ENCODE results near the gene NSFL1C. TPM values are rescaled to one million over a fixed set of nuclear protein-coding genes. Genes with fewer than 3 reads are reported as not detected.

The NSFL1C gene
- total and polyA plus RNA-seq, 2 of the 4 experiments (the other 2 are of a cell fraction) = 33.0 to 40.3 TPM

GRCh38 chr20:1491860-1492642, 25.4 kb upstream of the NSFL1C start:
- H3K14ac ChIP-seq (replicated peaks; ENCODE audit: low read depth, low read length) = no peak overlapping the region
- no peak overlapping the region for H4K5ac ChIP-seq (ENCODE audit: low read depth, low read length)
- in situ Hi-C loops (cut with MboI; ENCODE audit: low sequenced_read_pairs) = no loop called here
- no peaks in the 10 kb centered on the region for H3K4me1 ChIP-seq (ENCODE audit: control insufficient read depth, insufficient read depth, low read length)
- H2BK5ac ChIP-seq (ENCODE audit: low read depth, low read length, poor library complexity, severe bottlenecking) = no peak overlapping the region
- no peak overlapping the region for H2AFZ ChIP-seq (replicated peaks; ENCODE audit: low read length, poor library complexity)
- dilution Hi-C loops (cut with HindIII; ENCODE audit: low sequenced_read_pairs, unreplicated experiment) = no loop called here
- TF ChIP-seq RCOR1 (IDR thresholded peaks at IDR 0.05; ENCODE audit: insufficient replicate concordance, low read length) (no peak), MAZ (IDR thresholded peaks at IDR 0.05; ENCODE audit: borderline replicate concordance, low read depth, low read length) (no peak), CEBPB (IDR thresholded peaks at IDR 0.05; ENCODE audit: low read depth, low read length) (no peak), RFX5 (IDR thresholded peaks at IDR 0.05; ENCODE audit: low read depth, low read length) (no peak), FOS (IDR thresholded peaks at IDR 0.05; ENCODE audit: low read depth, low read length) (no peak), RAD21 (IDR thresholded peaks at IDR 0.05; ENCODE audit: low read length) (no peak), BHLHE40 (IDR thresholded peaks at IDR 0.05; ENCODE audit: low read depth, low read length) (no peak), NFE2L2 (IDR thresholded peaks at IDR 0.05; ENCODE audit: low read depth, low read length) (no peak), POLR2A (IDR thresholded peaks at IDR 0.05; ENCODE audit: low read depth, low read length) (no peak), MAFK (IDR thresholded peaks at IDR 0.05; ENCODE audit: low read depth, low read length) (no peak), SMC3 (IDR thresholded peaks at IDR 0.05; ENCODE audit: low read depth, low read length) (no peak), MXI1 (IDR thresholded peaks at IDR 0.05; ENCODE audit: borderline replicate concordance, low read depth, low read length) (no peak), CHD1 (IDR thresholded peaks at IDR 0.05; ENCODE audit: low read depth, low read length) (no peak)
- TF ChIP-seq, protein P1, sequence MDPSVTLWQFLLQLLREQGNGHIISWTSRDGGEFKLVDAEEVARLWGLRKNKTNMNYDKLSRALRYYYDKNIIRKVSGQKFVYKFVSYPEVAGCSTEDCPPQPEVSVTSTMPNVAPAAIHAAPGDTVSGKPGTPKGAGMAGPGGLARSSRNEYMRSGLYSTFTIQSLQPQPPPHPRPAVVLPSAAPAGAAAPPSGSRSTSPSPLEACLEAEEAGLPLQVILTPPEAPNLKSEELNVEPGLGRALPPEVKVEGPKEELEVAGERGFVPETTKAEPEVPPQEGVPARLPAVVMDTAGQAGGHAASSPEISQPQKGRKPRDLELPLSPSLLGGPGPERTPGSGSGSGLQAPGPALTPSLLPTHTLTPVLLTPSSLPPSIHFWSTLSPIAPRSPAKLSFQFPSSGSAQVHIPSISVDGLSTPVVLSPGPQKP (IDR thresholded peaks at IDR 0.05; ENCODE audit: borderline replicate concordance, low read depth, low read length) = no peak
- TF ChIP-seq, protein P2, sequence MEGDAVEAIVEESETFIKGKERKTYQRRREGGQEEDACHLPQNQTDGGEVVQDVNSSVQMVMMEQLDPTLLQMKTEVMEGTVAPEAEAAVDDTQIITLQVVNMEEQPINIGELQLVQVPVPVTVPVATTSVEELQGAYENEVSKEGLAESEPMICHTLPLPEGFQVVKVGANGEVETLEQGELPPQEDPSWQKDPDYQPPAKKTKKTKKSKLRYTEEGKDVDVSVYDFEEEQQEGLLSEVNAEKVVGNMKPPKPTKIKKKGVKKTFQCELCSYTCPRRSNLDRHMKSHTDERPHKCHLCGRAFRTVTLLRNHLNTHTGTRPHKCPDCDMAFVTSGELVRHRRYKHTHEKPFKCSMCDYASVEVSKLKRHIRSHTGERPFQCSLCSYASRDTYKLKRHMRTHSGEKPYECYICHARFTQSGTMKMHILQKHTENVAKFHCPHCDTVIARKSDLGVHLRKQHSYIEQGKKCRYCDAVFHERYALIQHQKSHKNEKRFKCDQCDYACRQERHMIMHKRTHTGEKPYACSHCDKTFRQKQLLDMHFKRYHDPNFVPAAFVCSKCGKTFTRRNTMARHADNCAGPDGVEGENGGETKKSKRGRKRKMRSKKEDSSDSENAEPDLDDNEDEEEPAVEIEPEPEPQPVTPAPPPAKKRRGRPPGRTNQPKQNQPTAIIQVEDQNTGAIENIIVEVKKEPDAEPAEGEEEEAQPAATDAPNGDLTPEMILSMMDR (conservative IDR thresholded peaks at IDR 0.05; ENCODE audit: low read depth, low read length) = no peak
- TF ChIP-seq, protein P3, sequence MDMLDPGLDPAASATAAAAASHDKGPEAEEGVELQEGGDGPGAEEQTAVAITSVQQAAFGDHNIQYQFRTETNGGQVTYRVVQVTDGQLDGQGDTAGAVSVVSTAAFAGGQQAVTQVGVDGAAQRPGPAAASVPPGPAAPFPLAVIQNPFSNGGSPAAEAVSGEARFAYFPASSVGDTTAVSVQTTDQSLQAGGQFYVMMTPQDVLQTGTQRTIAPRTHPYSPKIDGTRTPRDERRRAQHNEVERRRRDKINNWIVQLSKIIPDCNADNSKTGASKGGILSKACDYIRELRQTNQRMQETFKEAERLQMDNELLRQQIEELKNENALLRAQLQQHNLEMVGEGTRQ (IDR thresholded peaks at IDR 0.05; ENCODE audit: low read depth, low read length) = no peak
- no peak overlapping the region for H3K27ac ChIP-seq (ENCODE audit: insufficient read depth, low read length)
- POLR2A ChIA-PET (ENCODE audit: unreplicated experiment) = no interaction called here
- H2BK120ac ChIP-seq (ENCODE audit: low read depth, low read length) = no peak overlapping the region
- intact Hi-C loops (cut with micrococcal nuclease) = no loop called here
- H3K9ac ChIP-seq (ENCODE audit: low read depth, low read length) = no peak overlapping the region
- H3K18ac ChIP-seq (ENCODE audit: low read depth, low read length) = no peak overlapping the region
- H4K8ac ChIP-seq (ENCODE audit: low read depth in 2 of 2, low read length in 2 of 2) = no peak overlapping the region
- H3K9me3 ChIP-seq (ENCODE audit: control insufficient read depth, insufficient read depth, low read length) = 0 out of 2 replicates have a peak, but pooled peaks cover 3% of the 10 kb centered on the region
- no peaks in the 10 kb centered on the region for H3K79me1 ChIP-seq (ENCODE audit: low read depth in 1 of 2, low read length in 2 of 2)
- H3K27me3 ChIP-seq (ENCODE audit: control insufficient read depth, insufficient read depth, low read length) = peaks cover 28% of the 10 kb centered on the region
- no peaks in the 10 kb centered on the region for H4K20me1 ChIP-seq (ENCODE audit: insufficient read depth, low read length)
- H2BK15ac ChIP-seq (ENCODE audit: low read depth, low read length) = no peak overlapping the region
- CTCF ChIA-PET = interaction anchor here (0.6 kb wide), 1 partner anchor 12 kb away, joined by 3 read pairs; no protein-coding TSS in a partner anchor
- no peaks in the 10 kb centered on the region for H3K36me3 ChIP-seq (ENCODE audit: control insufficient read depth, insufficient read depth, low read length)
- H3K4me2 ChIP-seq (ENCODE audit: low read depth, low read length) = no peak overlapping the region
- ATAC-seq (ENCODE audit: low read depth) = no peak
- H2AK5ac ChIP-seq (ENCODE audit: low read depth, low read length) = no peak overlapping the region
- no peaks in the 10 kb centered on the region for H3K9me1 ChIP-seq (ENCODE audit: insufficient read depth, low read length)
- no TSS peak for BruUV-seq (replicated peaks)
- H3K56ac ChIP-seq (ENCODE audit: extremely low read depth, insufficient read depth, low read length) = no peak overlapping the region
- no peak overlapping the region for H2BK20ac ChIP-seq (ENCODE audit: low read depth, low read length)
- no peak overlapping the region for H4K91ac ChIP-seq (ENCODE audit: insufficient read depth, low read depth, low read length)
- WGBS, 2 experiments (ENCODE audit: extremely low coverage in 2 of 2, insufficient read length in 1 of 2) = no CpG with 5 or more reads among the region's 2 CpGs
- no peak overlapping the region for H3K4me3 ChIP-seq (ENCODE audit: insufficient read depth, low read depth, low read length)
- no peak overlapping the region for H3K4ac ChIP-seq (ENCODE audit: low read depth, low read length)
- no peak overlapping the region for H2AK9ac ChIP-seq (replicated peaks; ENCODE audit: low read depth, low read length, poor library complexity)
- no peak for DNase-seq
- H3K23ac ChIP-seq (ENCODE audit: low read depth, low read length) = no peak overlapping the region
